AG10803 (cell line): Measurements from ENCODE around the gene NLRP3.

ENCODE experiments used
- DNase-seq: peaks from one replicate; pipeline ENCODE4 v3.0.0; 2010; ENCODE audit warnings: low read depth
- H3K4me3 ChIP-seq: 2 replicates; pipeline ENCODE4 v1.5.1; 2011; ENCODE audit warnings: mild to moderate bottlenecking, low read length, control low read depth
- TF ChIP-seq, protein P1 (sequence below): conservative IDR thresholded peaks from 2 replicates; pipeline ENCODE4 v1.5.1; 2011; ENCODE audit warnings: mild to moderate bottlenecking, low read length, control low read depth, inconsistent platforms

NLRP3 gene

DNA sequence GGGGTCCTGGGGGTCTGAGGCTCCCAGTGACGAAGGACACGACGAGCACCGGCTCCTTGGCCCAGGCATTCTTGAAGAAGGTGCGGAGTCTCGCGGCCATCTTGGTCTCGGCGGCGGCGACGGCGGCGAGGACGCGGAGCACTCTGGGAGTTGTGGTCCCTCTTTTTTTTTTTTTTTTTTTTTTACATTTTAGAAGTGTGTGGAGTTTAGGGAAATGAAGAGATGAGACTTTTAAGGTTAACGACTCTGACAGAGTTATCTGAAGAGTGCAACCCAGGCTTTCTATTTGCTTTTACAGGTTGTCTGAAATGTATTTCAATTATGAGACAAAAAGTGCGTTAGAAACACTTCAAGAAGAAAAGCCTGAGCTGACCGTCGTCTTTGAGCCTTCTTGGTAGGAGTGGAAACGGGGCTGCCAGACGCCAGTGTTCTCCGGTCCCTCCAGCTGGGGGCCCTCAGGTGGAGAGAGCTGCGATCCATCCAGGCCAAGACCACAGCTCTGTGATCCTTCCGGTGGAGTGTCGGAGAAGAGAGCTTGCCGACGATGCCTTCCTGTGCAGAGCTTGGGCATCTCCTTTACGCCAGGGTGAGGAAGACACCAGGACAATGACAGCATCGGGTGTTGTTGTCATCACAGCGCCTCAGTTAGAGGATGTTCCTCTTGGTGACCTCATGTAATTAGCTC lies 32.3 kb downstream of the NLRP3 start:
- peak overlapping the region; percentile 58 for H3K4me3 ChIP-seq
- peak; percentile 55 for DNase-seq
- TF ChIP-seq, protein P1, sequence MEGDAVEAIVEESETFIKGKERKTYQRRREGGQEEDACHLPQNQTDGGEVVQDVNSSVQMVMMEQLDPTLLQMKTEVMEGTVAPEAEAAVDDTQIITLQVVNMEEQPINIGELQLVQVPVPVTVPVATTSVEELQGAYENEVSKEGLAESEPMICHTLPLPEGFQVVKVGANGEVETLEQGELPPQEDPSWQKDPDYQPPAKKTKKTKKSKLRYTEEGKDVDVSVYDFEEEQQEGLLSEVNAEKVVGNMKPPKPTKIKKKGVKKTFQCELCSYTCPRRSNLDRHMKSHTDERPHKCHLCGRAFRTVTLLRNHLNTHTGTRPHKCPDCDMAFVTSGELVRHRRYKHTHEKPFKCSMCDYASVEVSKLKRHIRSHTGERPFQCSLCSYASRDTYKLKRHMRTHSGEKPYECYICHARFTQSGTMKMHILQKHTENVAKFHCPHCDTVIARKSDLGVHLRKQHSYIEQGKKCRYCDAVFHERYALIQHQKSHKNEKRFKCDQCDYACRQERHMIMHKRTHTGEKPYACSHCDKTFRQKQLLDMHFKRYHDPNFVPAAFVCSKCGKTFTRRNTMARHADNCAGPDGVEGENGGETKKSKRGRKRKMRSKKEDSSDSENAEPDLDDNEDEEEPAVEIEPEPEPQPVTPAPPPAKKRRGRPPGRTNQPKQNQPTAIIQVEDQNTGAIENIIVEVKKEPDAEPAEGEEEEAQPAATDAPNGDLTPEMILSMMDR, result no peak

DNA sequence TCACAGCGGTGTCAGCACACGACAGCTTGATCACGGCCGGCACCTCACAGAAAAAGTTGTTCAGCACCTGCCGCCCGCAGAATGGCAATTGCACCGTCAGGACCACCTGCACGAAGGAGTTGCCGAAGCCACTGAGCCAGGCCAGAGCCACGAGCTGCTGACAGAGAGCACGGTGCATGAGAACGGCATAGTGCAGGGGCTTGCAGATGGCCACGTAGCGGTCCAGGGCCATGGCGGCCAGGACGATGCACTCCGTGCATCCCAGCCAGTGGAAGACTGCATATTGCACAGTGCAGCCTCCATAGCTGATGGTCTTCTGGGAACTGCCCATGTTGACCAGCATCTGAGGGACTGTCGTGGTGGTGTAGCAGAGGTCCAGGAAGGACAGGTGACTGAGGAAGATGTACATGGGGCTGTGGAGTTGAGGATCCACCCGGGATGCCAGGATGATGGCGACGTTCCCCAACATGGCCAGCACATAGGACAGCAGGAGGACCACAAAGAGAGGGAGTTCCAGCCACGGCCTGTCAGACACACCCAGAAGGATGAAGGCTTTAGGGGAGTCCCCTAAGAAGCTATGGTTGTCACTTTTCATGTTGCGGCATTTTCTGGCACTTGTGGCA lies 35.5 kb downstream of the NLRP3 start:
- TF ChIP-seq, protein P1, result no peak
- no peak overlapping the region for H3K4me3 ChIP-seq
- DNase-seq, result no peak

DNA sequence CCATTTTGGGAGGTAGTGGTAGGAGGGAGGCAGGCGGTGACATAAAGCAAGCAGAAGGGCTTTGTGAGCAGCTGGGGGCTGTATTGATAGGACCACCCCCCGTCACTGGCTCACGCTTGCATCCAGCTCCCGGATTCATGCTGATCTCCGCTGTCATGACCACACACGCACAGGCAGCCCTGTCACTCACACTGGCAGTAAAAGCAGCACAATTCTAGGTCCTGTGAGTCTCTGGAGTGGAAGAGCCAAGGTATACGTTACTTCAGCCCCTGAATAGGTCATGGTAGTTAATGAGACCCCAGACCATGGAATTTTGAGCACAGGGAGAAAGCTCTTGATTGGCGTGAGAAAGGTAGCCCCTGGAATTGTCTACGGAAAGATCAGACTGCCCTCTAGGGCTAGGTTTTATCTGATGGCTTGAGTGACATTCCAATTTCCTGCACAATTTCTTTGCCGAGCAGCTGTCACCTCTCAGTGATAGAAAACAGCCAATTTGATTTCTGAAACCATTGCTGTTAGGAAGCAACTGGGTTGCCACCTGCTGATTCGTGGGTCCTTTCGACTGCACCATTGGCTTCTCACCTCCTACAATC lies 36.6 kb downstream of the NLRP3 start:
- TF ChIP-seq, protein P1, result no peak
- no peak overlapping the region for H3K4me3 ChIP-seq
- no peak for DNase-seq

DNA sequence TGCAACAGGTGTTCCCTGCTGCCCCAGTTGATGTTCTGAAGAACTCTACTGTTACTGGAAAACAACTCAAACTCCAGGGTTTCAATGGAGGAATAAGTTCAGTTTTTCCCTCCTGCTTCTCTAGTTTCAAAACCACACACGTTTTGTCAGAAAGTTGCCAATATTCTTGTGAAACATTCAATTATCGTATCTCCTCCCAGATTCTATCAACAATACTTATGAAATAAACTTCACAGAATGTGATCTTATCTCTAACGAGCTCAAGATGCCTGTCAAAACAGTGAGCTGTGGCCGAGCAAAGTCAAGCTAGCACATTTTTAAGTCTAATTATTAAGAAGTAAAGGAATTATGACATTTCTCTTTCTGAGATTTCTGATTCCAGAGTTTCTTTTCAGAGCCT lies 37.3 kb downstream of the NLRP3 start:
- H3K4me3 ChIP-seq, result no peak overlapping the region
- no peak for DNase-seq
- TF ChIP-seq, protein P1, result no peak

DNA sequence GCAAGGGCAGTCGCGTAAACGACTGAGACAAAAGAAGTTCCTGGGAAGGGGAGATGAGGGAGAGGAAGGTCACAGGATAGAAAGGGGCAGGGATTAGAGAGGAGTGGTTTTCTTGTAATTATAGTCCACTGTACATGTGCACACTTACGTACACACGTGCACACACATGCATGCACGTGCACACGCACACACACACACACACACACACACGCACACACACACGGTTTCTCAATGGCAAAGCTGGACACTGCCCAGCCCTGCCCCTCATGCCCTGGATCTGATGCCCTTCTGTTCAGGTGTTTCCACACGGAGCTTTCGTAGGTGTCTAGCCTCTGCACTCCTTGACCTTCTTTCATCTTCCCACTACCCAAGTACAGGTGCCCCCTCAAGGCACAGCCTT lies 38.0 kb downstream of the NLRP3 start:
- TF ChIP-seq, protein P1, result no peak
- no peak overlapping the region for H3K4me3 ChIP-seq
- no peak for DNase-seq

DNA sequence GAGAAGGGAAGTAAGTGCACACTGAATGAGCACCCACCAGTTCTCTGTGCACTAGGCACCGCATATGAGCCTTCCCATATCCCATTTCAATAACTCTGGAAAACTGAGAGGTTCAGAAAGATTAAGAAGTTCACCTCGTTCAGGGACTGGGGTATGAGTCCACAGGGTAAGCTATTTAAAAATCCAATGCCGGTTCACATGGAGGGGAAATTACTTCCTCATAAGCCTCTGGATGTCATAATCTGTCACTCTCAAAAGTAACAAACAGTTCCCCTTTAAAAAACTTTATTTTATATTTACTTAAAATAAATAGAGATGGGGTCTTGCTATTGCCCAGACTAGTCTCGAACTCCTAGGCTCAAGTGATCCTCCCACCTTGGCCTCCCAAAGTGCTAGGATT lies 40.0 kb downstream of the NLRP3 start:
- H3K4me3 ChIP-seq, result no peak overlapping the region
- DNase-seq, result no peak
- TF ChIP-seq, protein P1, result no peak
